SIG-M5 (cell line): ENCODE data around the gene ATP8B4.
A peak's percentile ranks its signal among the peaks of the same experiment; 100 is the strongest.

Source experiments
- DNase-seq: peaks from one replicate; lab custom pipeline; 2025; lab: John Stamatoyannopoulos, UW

The ATP8B4 gene

DNA sequence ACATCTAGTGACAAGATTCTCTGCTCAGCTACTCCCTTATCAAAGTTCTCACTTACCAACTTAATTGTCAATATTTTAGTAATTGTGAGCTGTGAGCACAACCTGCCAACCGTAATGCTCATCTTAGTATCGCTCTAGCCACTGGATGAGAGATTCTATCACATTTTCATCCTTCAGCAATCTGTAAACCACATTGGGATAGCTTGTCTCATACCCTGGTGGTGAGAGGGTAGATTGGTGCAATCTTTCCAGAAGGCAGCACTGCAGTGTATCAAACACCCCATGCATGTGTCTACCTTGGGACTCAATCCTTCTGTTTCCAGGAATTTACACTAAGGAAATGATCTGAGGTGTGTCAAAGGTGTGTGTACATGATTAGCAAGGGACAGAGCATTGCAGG lies 18.9 kb upstream of the ATP8B4 start:
- no peak for DNase-seq

DNA sequence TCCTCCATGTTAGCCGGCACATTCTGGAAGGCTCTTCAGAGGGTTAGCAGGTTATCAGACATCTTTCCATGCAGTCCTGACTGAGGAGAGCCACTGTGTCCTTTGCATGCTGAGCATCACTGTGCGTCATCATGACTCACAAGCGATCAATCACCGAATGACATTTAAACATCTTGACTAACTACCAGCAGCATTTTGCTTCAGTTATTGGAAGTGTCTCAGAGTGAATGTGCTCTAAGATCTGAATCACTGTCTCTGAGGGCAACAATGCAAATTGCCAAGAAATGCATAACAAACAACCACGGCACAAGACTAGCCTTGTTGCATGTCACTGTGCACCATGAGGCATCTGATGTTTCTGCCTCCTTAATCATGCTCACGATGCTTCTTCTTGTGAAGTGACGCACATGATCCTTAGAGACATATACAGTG lies 18.3 kb upstream of the ATP8B4 start:
- DNase-seq = no peak

DNA sequence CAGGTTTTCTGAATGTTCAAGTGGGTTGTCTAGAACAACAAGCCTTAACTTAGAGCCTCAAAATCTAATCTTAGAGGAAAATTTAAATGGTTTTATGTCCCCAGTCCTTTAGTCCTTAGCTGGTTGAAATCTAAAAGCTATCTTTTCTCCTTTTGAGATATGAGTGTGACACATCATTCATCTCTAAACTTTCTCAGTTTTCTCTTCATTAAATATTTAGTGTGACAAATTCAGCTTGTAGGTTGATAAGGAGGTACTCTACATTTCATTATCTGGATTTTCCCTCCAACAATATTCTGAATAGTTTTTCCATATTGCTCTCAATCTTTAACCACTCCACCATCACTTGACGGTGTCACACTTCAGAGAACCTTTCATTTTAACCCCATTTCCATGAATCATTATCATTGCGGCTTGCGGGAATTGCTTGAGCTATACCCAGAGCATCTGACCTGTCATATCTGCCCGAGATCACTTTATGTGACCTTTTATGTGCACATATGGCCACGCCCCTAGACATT lies 16.1 kb upstream of the ATP8B4 start:
- no peak for DNase-seq

GRCh38 chr15:50134524-50135024 lies 15.5 kb upstream of the ATP8B4 start:
- peak; percentile 96 for DNase-seq

DNA sequence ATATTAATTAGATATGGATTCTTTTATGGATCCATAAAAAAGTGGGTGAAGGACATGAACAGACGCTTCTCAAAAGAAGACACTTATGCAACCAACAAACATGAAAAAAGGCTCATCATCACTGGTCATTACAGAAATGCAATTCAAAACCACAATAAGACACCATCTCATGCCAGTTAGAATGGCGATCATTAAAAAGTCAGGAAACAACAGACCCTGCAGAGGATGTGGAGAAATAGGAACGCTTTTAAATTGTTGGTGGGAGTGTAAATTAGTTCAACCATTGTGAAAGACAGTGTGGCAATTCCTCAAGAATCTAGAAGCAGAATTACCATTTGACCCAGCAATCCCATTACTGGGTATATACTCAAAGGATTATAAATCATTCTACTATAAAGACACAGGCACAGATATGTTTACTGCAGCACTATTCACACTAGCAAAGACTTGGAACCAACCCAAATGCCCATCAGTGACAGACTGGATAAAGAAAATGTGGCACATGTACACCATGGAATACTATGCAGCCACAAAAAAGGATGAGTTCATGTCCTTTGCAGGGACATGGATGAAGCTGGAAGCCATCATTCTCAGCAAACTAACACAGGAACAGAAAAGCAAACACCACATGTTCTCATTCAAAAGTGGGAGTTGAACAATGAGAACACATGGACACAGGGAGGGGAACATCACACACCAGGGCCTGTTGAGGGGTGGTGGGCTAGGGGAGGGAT lies 13.4 kb upstream of the ATP8B4 start:
- DNase-seq = peak; percentile 48

DNA sequence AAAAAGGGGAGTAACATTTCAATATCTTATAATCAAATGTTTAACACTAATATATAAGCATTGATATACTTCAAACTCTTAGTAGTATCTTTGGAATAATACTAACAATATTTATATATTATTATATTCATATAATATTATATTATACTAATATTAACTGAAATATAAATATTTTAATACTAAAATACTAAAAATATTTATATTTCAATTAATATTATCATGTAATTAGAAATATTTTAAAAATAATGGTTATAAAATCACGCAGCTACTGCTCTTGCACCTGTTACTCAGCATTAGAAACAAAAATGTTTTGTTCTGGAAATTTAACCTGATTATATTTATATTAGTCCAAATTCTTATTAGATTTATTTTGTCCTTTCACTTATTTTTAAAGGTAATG lies 12.6 kb upstream of the ATP8B4 start:
- DNase-seq = no peak

GRCh38 chr15:50128266-50128665 lies 9.2 kb upstream of the ATP8B4 start:
- DNase-seq = no peak

DNA sequence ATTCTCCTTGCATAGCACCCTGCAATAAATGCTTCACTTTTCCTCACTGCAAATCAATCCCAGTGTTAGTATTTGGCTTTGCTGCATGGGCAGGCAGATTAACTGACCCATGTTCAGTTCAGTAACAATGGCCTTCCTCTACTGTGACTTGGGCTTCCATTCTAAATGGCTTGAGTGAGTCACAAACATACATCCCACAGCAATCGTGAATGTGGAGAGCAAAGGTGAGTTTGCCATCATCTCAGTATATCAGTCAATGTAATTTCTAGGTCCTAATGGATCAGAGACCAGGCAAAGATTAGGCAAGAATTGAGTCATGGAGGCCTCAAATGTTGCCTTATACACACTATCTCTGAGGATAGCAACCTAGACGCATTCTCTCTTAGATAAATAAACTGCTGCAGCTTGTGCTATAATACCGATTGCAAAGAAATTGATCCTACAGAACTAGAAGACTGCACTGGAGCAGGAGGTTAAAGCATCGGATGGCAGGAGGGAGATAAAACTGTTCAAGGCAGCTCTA lies 8.3 kb upstream of the ATP8B4 start:
- DNase-seq = no peak

DNA sequence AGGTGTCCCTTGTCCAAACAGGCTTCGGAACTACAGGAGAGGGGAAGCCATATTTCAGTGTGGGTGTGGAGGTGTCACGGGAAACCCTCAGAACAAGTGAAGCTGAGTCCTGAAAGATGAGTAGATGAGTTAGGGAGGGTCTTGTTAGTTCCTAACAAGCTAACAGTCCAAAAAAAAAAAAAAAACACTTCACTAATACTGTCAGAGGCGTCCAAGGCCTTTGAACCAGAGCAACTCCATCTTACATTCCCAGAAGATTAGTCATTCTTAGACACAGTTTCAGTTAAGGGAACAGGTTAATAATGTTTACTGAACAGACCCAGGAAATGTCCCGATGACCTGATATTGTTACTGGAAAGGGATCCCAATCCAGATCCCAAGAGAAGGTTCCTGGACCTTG lies 7.0 kb upstream of the ATP8B4 start:
- DNase-seq = no peak

DNA sequence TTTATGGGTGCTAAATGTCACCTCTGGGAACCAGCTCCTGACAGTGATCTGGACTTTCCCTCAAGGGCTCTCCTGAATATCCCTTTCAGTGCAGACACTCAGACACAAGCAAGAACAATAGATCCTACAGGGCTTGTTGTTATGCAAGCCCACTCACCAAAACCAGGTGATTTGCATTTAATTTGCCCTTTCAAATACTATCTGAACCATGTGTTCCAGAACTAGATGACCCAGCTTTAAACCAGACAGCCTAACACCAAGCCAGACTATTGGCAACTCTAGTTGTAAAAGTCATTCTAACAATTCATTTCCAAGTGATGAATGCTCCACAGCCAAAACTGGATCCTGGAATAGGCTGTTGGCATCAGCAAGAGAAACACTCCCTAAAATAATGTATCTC lies 5.6 kb upstream of the ATP8B4 start:
- no peak for DNase-seq

DNA sequence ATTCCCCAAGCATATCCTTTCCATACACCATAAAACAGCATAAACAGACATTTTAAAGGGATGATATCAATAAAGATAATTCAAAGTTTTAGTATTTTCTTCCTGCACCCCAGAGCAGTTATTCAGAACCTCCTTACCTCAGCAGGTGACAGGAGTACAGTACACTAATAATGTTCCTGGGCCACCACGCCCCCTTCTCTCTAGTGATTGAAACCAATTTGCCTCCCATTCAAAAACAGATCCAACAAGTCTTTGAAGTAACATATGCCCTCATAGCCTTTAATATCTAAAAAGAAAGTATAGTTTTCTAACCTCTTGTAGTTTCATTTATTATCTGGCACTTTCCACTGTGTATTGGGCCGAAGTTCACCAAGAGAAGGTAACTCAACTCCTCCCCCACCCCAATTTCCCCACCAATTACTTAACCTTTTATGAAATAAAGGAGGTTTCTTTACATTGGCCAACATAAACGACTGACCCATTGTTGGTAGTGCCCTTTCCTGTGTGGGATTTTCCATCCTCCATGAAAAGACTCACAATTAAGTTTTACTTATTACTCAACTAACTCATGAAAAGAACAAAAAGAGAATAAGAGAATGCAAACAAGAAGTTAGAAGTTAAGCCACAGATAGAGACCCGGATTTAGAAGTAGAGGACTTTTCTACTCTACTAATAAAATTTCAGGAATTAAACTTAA lies 5.0 kb upstream of the ATP8B4 start:
- no peak for DNase-seq

DNA sequence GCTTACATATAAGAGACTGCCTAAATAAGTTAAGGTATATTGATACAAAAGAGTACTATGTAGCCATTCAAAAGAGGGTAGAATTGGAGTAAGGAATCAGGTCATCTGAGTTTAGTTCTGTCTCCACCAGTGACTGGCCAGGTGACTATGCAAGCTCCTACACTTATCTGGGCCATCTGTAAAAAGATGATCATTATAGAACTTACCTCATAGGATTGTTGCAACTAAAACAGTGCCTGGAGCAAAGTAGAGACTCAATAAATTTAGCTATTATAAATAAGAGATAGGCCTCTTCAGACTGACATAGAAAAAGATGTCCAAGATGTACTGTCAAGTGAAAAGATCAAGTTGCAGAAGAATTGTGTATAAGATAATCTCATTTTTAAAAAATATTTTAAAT lies 1.7 kb upstream of the ATP8B4 start:
- DNase-seq = no peak

GRCh38 chr15:50117431-50118027 lies 1.5 kb downstream of the ATP8B4 start:
- DNase-seq = no peak

DNA sequence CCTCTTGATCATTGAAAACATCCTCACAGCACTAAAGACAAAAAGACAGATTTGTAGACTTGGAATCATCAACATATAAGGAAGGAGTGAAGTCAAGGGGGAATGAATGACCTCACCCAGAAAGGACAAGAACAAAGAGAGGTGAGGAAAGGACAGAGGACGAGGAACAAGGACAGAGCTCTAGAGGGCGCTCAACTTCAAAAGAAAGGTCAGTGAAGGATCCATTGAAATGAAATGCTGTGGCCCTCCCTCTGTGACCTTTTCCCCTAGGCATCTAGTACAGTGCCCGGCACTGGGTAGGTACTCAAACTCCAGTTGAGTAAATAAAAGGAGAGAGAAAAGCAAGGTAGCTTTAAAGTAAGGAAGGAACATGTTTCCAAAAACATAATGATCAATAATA lies 2.6 kb downstream of the ATP8B4 start:
- peak; percentile 16 for DNase-seq

DNA sequence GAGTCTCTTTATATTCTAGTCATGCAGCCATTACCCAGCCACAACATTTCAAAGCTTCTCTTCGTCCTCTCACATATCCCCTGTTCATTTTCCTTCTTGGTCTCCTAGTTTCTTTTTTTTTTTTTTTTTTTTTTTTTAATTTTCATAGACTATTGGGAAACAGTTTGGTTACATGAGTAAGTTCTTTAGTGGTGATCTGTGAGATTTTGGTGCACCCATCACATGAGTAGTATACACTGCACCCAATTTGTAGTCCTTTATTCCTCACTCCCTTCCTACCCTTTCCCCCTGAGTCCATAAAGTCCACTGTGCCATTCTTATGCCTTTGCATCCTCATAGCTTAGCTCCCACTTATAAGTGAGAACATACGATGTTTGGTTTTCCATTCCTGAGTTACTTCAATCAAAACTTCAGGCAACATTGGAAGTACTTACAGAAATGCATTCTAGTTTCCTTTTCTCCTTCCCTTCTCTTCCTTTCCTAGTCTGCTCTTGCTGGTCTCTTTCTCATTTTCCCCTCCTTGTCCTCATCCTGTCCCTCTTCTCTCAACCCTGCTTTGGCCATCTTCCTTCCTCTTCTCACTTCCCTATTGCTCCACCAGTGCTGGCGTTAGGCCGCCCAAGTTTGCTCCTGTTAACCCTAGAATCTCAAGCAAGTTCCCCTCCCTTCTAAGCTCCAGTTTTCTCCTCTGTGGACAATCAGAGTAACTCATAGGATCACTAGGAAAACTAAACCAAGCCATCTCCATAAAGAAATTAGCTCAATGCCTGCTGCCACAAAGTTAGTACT lies 4.8 kb downstream of the ATP8B4 start:
- peak; percentile 7 for DNase-seq

DNA sequence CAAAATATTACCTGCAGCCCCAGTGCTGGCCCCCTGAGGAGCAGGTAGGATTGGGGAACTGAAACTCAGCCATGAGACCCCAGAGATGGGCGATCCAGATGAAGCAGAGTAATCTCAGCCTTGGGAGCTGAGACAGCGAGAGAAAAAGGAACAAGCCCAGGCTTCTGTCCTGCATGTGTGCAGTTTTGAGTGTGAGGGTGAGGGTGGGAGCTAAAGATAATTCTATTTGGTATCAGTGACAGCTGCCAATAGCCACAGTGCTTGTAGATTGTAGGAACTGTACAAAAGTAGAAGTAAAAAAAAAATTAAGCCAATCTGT lies 5.9 kb downstream of the ATP8B4 start:
- no peak for DNase-seq

DNA sequence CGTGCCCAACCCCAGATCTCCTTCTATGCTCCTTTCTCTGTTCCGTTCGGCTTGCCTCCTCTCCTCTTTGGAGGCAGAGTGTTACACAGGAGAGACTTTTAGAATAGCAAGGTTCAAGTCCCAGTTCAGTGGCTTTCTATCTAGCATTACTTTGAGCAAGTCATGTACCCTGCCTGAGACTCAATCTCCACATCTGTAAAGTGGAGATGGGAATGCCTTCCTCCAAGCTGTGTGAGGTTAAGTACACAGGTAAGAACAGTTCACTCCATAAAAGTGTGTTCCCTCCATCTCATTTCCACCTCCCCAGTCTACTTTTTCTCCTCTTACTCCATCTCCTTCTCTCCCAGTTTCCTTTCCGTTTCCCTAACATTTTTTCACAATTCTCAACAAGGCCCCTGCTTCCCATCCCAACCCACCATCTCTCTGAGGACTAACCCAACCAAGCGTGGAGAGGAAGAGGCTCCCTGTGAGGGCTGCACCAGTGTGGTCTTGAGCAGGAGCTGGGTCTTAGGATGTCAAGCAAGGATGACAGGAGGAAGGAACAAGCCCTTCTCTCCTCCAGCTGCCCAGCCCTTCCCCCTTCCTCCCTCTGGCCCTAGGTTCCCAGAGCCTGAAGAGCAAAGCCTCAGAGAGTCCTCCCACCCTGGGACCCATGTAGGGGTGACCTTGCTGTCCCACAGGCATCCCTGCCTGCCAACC lies 6.4 kb downstream of the ATP8B4 start:
- no peak for DNase-seq

DNA sequence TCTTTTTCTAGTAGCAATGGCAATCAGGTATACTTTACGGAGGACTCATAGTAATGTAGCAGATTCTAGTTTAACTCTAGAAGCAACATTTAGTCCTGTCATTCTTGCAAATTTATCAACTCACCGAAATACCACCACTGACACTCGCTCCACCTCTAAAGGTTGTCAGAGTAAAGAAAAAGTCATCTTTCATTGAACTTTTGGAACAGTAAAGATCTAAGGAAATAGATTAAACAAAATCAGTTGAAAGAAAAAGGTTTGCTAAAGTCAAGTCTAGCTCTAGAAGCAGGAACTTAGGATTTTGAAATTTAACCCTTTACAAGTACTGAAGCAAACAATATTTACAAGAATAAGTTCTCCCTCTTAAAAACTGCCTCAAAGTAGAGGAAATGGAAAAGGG lies 8.7 kb downstream of the ATP8B4 start:
- DNase-seq = no peak

DNA sequence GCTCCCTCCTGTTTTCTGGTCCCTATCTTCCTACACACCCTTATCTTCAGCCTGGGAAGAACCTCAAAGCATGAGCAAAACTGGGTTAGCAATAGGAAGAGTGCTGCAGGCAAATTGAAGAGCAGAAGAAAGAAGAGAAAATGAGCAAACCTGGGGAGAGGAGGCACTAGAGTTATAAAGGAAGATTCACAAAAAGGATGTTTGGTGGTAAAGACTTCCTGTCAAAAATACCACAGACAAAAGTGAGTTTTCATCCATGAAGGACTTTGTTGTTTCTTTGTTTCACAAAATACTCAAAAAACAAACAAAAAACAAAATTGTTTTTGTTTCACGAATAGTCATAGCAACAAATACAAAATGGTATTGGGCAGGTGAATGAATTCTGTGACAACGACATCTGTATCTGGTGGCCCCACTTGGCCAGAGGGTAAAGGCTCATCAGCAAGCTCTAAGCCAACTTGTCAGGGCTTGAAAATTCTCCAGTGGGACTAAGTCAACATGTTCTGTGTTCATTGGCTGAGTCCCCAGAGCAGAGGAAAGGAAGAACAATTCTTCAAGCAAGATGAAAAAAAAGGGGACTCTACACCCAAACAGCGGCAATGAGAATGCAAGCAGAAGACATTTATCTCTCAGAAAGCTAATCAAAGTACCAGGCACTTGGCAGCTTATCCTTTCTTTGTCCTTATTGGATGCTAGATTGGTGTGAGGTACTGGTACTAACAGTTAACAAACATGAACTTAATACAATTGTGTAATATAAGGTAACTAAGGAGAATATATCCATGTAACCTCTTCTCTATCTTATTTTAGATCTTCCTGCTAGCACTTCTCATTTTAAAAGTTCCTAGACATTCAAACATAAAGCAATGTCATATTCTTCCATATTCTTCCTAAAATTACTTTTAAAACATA lies 9.7 kb downstream of the ATP8B4 start:
- DNase-seq = no peak

DNA sequence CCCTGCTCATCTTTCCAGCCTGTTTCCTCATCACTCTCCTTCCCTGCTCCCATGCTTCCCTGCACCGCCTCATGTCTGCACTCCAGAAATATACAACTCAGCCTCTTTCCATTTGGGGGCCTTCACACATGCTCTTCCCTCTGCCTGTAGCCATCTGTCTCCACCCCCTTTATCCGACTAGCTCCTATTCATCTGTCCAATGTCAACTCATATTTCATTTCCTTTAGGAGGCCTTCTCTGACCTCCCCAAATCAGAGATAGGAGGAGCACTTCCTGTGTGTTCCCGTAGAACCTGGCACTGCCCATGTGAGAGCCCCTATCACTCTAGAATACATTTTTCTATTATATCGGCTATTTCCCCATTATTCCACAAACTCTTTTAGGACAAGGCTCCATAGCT lies 10.6 kb downstream of the ATP8B4 start:
- DNase-seq = no peak
